ENCODE results near the gene BCL2.
A peak's percentile ranks its signal among the peaks of the same experiment; 100 is the strongest.

BCL2 gene

GRCh38 chr18:63290166-63290820 lies 29.3 kb downstream of the BCL2 start:
- no peak for DNase-seq
- Mint-ChIP-seq H3K36me3 (ENCODE audit: low read depth) (peaks cover 28% of the 10 kb centered on the region), H3K4me3 (peak overlapping the region; percentile 44), H3K27ac (peak overlapping the region; percentile 87), H3K4me1 (peaks cover 29% of the 10 kb centered on the region), H3K27me3 (ENCODE audit: low read depth, poor library complexity) (no peaks in the 10 kb centered on the region), H3K9me3 (no peaks in the 10 kb centered on the region)
- no peak for TF ChIP-seq CTCF (IDR thresholded peaks at IDR 0.05)

- H3K4me3 Mint-ChIP-seq: no peak overlapping the region
- peaks cover 42% of the 10 kb centered on the region for H3K4me1 Mint-ChIP-seq
- no peak overlapping the region for H3K27ac Mint-ChIP-seq
- DNase-seq: no peak
- no peaks in the 10 kb centered on the region for H3K27me3 Mint-ChIP-seq (ENCODE audit: low read depth, poor library complexity)
- H3K9me3 Mint-ChIP-seq: no peaks in the 10 kb centered on the region
- no peak for TF ChIP-seq CTCF (IDR thresholded peaks at IDR 0.05)
- peaks cover 17% of the 10 kb centered on the region for H3K36me3 Mint-ChIP-seq (ENCODE audit: low read depth)
These were observed 31.3 kb downstream of the BCL2 start for GRCh38 chr18:63288311-63288710.

- no peak overlapping the region for H3K27ac Mint-ChIP-seq
These were observed 31.8 kb downstream of the BCL2 start for GRCh38 chr18:63287691-63288220.

GRCh38 chr18:63286926-63287325 lies 32.6 kb downstream of the BCL2 start:
- Mint-ChIP-seq H3K36me3 (ENCODE audit: low read depth) (peaks cover 4% of the 10 kb centered on the region), H3K4me1 (peaks cover 36% of the 10 kb centered on the region), H3K27ac (no peak overlapping the region), H3K4me3 (no peak overlapping the region), H3K27me3 (ENCODE audit: low read depth, poor library complexity) (no peaks in the 10 kb centered on the region), H3K9me3 (no peaks in the 10 kb centered on the region)
- DNase-seq: no peak
- TF ChIP-seq CTCF (IDR thresholded peaks at IDR 0.05): no peak

More at GRCh38 chr18:63287691-63288220, 31.8 kb downstream of the BCL2 start:
- Mint-ChIP-seq H3K27me3 (ENCODE audit: low read depth, poor library complexity) (no peaks in the 10 kb centered on the region), H3K9me3 (no peaks in the 10 kb centered on the region), H3K36me3 (ENCODE audit: low read depth) (peaks cover 12% of the 10 kb centered on the region), H3K4me1 (peaks cover 40% of the 10 kb centered on the region), H3K4me3 (no peak overlapping the region)
- no peak for TF ChIP-seq CTCF (IDR thresholded peaks at IDR 0.05)
- no peak for DNase-seq

- no peak for TF ChIP-seq CTCF (IDR thresholded peaks at IDR 0.05)
- Mint-ChIP-seq H3K27ac (no peak overlapping the region), H3K9me3 (no peaks in the 10 kb centered on the region), H3K4me3 (no peak overlapping the region), H3K36me3 (ENCODE audit: low read depth) (peaks cover 10% of the 10 kb centered on the region), H3K4me1 (peaks cover 39% of the 10 kb centered on the region), H3K27me3 (ENCODE audit: low read depth, poor library complexity) (no peaks in the 10 kb centered on the region)
- DNase-seq: no peak
These were observed 34.5 kb downstream of the BCL2 start for GRCh38 chr18:63284827-63285733.

All from nephron progenitor cell (in vitro differentiated cells).